ENCODE results near the gene CCNH. TPM values are rescaled to one million over a fixed set of nuclear protein-coding genes. Genes with fewer than 3 reads are reported as not detected.

Gene CCNH
- total RNA-seq, 8 experiments from 2014 or later, result 45.5 to 103 (median 74.3) TPM

Other genes with a start within 250 kb of the CCNH start
- gene RASA1, start 145.0 kb downstream of the CCNH start, total RNA-seq, result 10 to 100 TPM; 23.9 to 84.8 (median 32.5) TPM

Data from motor neuron (in vitro differentiated cells).